NB4 (cell line): ENCODE measurements around the gene ZMYND10.

ENCODE experiments used
- DNase-seq: peaks from one replicate; pipeline ENCODE4 v3.0.0; 2010; ENCODE audit warnings: low read depth
- H3K4me3 ChIP-seq: one replicate; pipeline ENCODE4 v1.5.1; 2011; ENCODE audit warnings: mild to moderate bottlenecking, low read depth, low read length, moderate library complexity
- CTCF ChIP-seq: IDR thresholded peaks from one replicate; pipeline ENCODE4 v1.5.1; 2012; ENCODE audit warnings: low read depth, low read length
- MYC ChIP-seq: IDR thresholded peaks from 2 replicates; pipeline ENCODE4 v1.6.1; 2011; ENCODE audit warnings: low read depth, low read length
- POLR2A ChIP-seq: IDR thresholded peaks from 2 replicates; pipeline ENCODE4 v1.6.1; 2011; ENCODE audit warnings: mild to moderate bottlenecking; ENCODE audit not compliant: insufficient read length; ENCODE audit errors: extremely low read depth
- TF ChIP-seq, protein P1 (sequence below): IDR thresholded peaks from 2 replicates; pipeline ENCODE4 v1.6.1; 2011; ENCODE audit warnings: low read depth, low read length

The ZMYND10 gene

GRCh38 chr3:50295553-50296431 is 49.7 kb downstream of the ZMYND10 start:
- TF ChIP-seq CTCF (no peak), MYC (no peak), POLR2A (no peak)
- TF ChIP-seq, protein P1, sequence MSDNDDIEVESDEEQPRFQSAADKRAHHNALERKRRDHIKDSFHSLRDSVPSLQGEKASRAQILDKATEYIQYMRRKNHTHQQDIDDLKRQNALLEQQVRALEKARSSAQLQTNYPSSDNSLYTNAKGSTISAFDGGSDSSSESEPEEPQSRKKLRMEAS = no peak
- no peak overlapping the region for H3K4me3 ChIP-seq
- DNase-seq = no peak

GRCh38 chr3:50294492-50295403 is 50.8 kb downstream of the ZMYND10 start:
- no peak overlapping the region for H3K4me3 ChIP-seq
- DNase-seq = no peak
- TF ChIP-seq, protein P1 = no peak
- TF ChIP-seq POLR2A (no peak), CTCF (no peak), MYC (no peak)

DNA sequence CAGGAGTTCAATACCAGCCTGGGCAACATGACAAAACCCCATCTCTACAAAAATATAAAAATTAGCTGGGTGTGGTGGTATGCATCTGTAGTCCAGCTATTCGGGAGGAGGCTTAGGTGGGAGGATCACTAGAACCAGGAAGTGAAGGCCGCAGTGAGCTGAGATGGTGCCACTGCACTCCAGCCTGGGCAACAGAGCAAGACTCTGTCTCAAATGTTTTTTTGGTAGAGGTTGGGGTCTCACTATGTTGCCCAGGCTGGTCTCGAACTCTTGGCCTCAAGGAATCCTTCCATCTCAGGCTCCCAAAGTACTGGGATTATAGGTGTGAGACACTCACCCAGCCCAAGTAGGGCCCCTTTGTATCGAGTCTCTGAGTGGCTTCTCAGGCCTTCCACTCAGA is 51.4 kb downstream of the ZMYND10 start:
- no peak overlapping the region for H3K4me3 ChIP-seq
- DNase-seq = no peak
- TF ChIP-seq, protein P1 = no peak

- no peak for DNase-seq
- no peak for TF ChIP-seq MYC
- TF ChIP-seq, protein P1 = no peak
- TF ChIP-seq POLR2A = no peak
- no peak for TF ChIP-seq CTCF
- H3K4me3 ChIP-seq = peak overlapping the region; percentile 64
These were observed 52.3 kb downstream of the ZMYND10 start for GRCh38 chr3:50293079-50293801.

DNA sequence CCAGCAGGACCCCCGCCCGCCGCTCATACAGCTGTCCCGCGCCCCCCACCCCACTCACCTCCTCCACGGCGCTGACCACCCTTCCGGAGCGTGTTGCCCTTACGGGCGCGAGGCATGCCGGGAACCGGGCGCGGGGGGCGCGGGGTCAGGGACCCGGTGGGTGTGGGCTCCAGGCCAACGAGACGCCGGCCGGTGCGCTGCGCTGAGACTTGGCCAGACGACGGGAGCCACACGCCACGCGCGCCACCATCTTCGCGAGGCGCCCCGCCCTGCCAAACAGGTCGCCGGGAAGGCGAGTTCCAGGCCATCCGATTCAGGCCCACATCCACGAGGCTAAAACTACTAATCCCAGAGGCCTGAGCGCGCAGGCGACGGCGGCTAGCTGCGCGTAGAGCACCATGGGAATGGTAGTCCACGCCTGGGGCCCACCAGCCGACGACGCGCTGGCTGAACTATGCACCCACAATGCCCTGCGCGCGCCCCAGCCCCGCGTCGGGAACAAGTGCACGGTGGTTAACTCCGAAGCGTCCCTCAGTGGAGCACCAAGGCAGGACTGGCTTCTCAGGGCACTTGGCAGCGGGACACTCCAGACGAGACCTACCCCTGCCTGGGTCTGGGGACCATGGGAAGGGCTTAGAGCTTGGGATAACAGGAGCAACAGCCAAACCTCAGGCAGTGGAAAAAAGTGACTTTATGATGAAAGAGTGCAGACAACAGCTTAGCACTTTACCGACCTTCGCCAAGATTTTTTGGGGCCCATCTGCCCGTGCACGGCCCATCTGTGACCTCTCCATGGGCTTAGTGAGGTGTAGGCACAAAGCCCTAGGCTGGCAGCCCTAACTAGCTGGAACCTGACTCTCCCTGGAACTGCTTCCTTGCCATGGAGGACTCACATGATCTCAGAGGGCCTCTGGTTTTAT is 53.1 kb downstream of the ZMYND10 start, which contains the start of gene IFRD2:
TSS of gene IFRD2 (minus strand) at position 271 of the 920 bp plus-strand sequence. CDS start at position 116, 155 bp downstream.
- TF ChIP-seq, protein P1 = peak; percentile 88
- TF ChIP-seq CTCF (no peak), POLR2A (peak; percentile 62), MYC (peak; percentile 96)
- H3K4me3 ChIP-seq = peak within 1 kb of the TSS; percentile 98
- peak; percentile 99 for DNase-seq
